ENCODE results near the gene CYTH3.

The CYTH3 gene

GRCh38 chr7:6167587-6168476 is 104.6 kb downstream of the CYTH3 start:
- in situ Hi-C loops (cut with MboI; ENCODE audit: low sequenced_read_pairs), result no loop called here

- in situ Hi-C loops (cut with MboI; ENCODE audit: low sequenced_read_pairs), result no loop called here
Observed at GRCh38 chr7:6167004-6167551, 105.3 kb downstream of the CYTH3 start.

GRCh38 chr7:6166443-6166891 is 106.0 kb downstream of the CYTH3 start:
- in situ Hi-C loops (cut with MboI; ENCODE audit: low sequenced_read_pairs), result no loop called here

- in situ Hi-C loops (cut with MboI; ENCODE audit: low sequenced_read_pairs), result no loop called here
Observed at GRCh38 chr7:6165521-6166320, 106.7 kb downstream of the CYTH3 start.

- in situ Hi-C loops (cut with MboI; ENCODE audit: low sequenced_read_pairs), result no loop called here
Observed at GRCh38 chr7:6165075-6165474, 107.3 kb downstream of the CYTH3 start.

GRCh38 chr7:6164491-6164890 is 107.9 kb downstream of the CYTH3 start:
- in situ Hi-C loops (cut with MboI; ENCODE audit: low sequenced_read_pairs), result no loop called here

GRCh38 chr7:6164010-6164409 is 108.4 kb downstream of the CYTH3 start:
- in situ Hi-C loops (cut with MboI; ENCODE audit: low sequenced_read_pairs), result no loop called here

- in situ Hi-C loops (cut with MboI; ENCODE audit: low sequenced_read_pairs), result no loop called here
Observed at GRCh38 chr7:6163402-6163801, 109.0 kb downstream of the CYTH3 start.

GRCh38 chr7:6162650-6163366 is 109.6 kb downstream of the CYTH3 start:
- in situ Hi-C loops (cut with MboI; ENCODE audit: low sequenced_read_pairs), result no loop called here

- in situ Hi-C loops (cut with MboI; ENCODE audit: low sequenced_read_pairs), result no loop called here
Observed at GRCh38 chr7:6162331-6162620, 110.1 kb downstream of the CYTH3 start.

- in situ Hi-C loops (cut with MboI; ENCODE audit: low sequenced_read_pairs), result no loop called here
Observed at GRCh38 chr7:6161463-6162330, 110.7 kb downstream of the CYTH3 start.

- in situ Hi-C loops (cut with MboI; ENCODE audit: low sequenced_read_pairs), result no loop called here
Observed at GRCh38 chr7:6160191-6160623, 112.2 kb downstream of the CYTH3 start.

- in situ Hi-C loops (cut with MboI; ENCODE audit: low sequenced_read_pairs), result no loop called here
Observed at GRCh38 chr7:6159524-6160031, 112.8 kb downstream of the CYTH3 start.

GRCh38 chr7:6159097-6159483 is 113.3 kb downstream of the CYTH3 start:
- in situ Hi-C loops (cut with MboI; ENCODE audit: low sequenced_read_pairs), result no loop called here

GRCh38 chr7:6158424-6159096 is 113.9 kb downstream of the CYTH3 start:
- in situ Hi-C loops (cut with MboI; ENCODE audit: low sequenced_read_pairs), result no loop called here

- in situ Hi-C loops (cut with MboI; ENCODE audit: low sequenced_read_pairs), result no loop called here
Observed at GRCh38 chr7:6157685-6158423, 114.6 kb downstream of the CYTH3 start.

- in situ Hi-C loops (cut with MboI; ENCODE audit: low sequenced_read_pairs), result no loop called here
Observed at GRCh38 chr7:6156734-6157133, 115.7 kb downstream of the CYTH3 start.

- in situ Hi-C loops (cut with MboI; ENCODE audit: low sequenced_read_pairs), result no loop called here
Observed at GRCh38 chr7:6155596-6155995, 116.8 kb downstream of the CYTH3 start.
